WTC11 (cell line): Measurements from ENCODE around the gene CELSR1. TPM values are rescaled to one million over a fixed set of nuclear protein-coding genes. Genes with fewer than 3 reads are reported as not detected.

Experiments
- ATAC-seq: fragments of 200-7000 bp; cut with Tn5 transposase; 2 replicates; pipeline ENCODE4 v1.10.0; 2021; ENCODE audit warnings: mild to moderate bottlenecking, moderate library complexity
- CTCF ChIA-PET: fragments of 300-600 bp; sonication (Branson Sonifier 250); formaldehyde crosslinking; loops from one replicate; lab custom pipeline; 2021; ENCODE audit warnings: antibody characterized with exemption; lab: Charles Lee
- POLR2A ChIA-PET: fragments of 350-600 bp; sonication (Branson Sonifier 250); formaldehyde crosslinking; loops from one replicate; lab custom pipeline; 2021; ENCODE audit warnings: antibody characterized with exemption; lab: Charles Lee
- DNase-seq: peaks from one replicate; pipeline ENCODE4 v3.0.0; 2021; ENCODE audit warnings: low spot score
- H3K27ac Mint-ChIP-seq: 2 replicates; pipeline ENCODE4 v1.8.0; 2021; ENCODE audit warnings: mixed read lengths
- H3K27me3 Mint-ChIP-seq: 2 replicates; pipeline ENCODE4 v1.8.0; 2021; ENCODE audit warnings: low read depth, mild to moderate bottlenecking, moderate library complexity, mixed read lengths
- H3K36me3 Mint-ChIP-seq: 2 replicates; pipeline ENCODE4 v1.8.0; 2021; ENCODE audit warnings: mixed read lengths
- H3K4me1 Mint-ChIP-seq: 2 replicates; pipeline ENCODE4 v1.8.0; 2022; ENCODE audit warnings: mixed read lengths
- H3K4me3 Mint-ChIP-seq: 2 replicates; pipeline ENCODE4 v1.8.0; 2021; ENCODE audit warnings: mild to moderate bottlenecking, moderate library complexity, mixed read lengths
- H3K9me3 Mint-ChIP-seq: 2 replicates; pipeline ENCODE4 v1.8.0; 2021; ENCODE audit warnings: mixed read lengths
- ETV6 ChIP-seq: sonication (generic); formaldehyde crosslinking; IDR thresholded peaks from 2 replicates; pipeline ENCODE4 v1.8.1; 2022; ENCODE audit warnings: mild to moderate bottlenecking, missing genetic modification reagents
- FOXK1 ChIP-seq: sonication (generic); formaldehyde crosslinking; IDR thresholded peaks from 2 replicates; pipeline ENCODE4 v1.8.0; 2022; ENCODE audit warnings: mild to moderate bottlenecking, moderate library complexity, missing genetic modification reagents
- MAX ChIP-seq: sonication (generic); formaldehyde crosslinking; IDR thresholded peaks from 2 replicates; pipeline ENCODE4 v1.8.0; 2022; ENCODE audit warnings: mild to moderate bottlenecking, missing genetic modification reagents
- MYBL2 ChIP-seq: sonication (generic); formaldehyde crosslinking; IDR thresholded peaks from 2 replicates; pipeline ENCODE4 v1.8.1; 2023; ENCODE audit warnings: mild to moderate bottlenecking, moderate library complexity, missing genetic modification reagents
- NFYB ChIP-seq: sonication (generic); formaldehyde crosslinking; conservative IDR thresholded peaks from 2 replicates; pipeline ENCODE4 v1.8.0; 2022; ENCODE audit warnings: low read depth, missing genetic modification reagents
- PRDM15 ChIP-seq: sonication (generic); formaldehyde crosslinking; IDR thresholded peaks from 2 replicates; pipeline ENCODE4 v1.8.0; 2022; ENCODE audit warnings: missing genetic modification reagents
- ZNF232 ChIP-seq: sonication (generic); formaldehyde crosslinking; IDR thresholded peaks from 2 replicates; pipeline ENCODE4 v1.8.0; 2022; ENCODE audit warnings: mild to moderate bottlenecking, missing genetic modification reagents
- ZNF512 ChIP-seq: sonication (generic); formaldehyde crosslinking; IDR thresholded peaks from 2 replicates; pipeline ENCODE4 v1.8.1; 2022; ENCODE audit warnings: missing genetic modification reagents, borderline replicate concordance
- total RNA-seq: library from RNA; stranded (reverse); gene quantifications from 3 replicates; pipeline ENCODE4 v1.2.3, GENCODE V29; 2021
- TF ChIP-seq, protein P1 (sequence below): sonication (generic); formaldehyde crosslinking; IDR thresholded peaks from 2 replicates; pipeline ENCODE4 v1.8.1; 2023; ENCODE audit warnings: mild to moderate bottlenecking, missing genetic modification reagents, moderate library complexity
- TF ChIP-seq, protein P2 (sequence below): fragments of 250-450 bp; sonication (Bioruptor Pico); IDR thresholded peaks from 2 replicates; pipeline ENCODE4 v1.9.0; 2021; ENCODE audit warnings: mild to moderate bottlenecking
- TF ChIP-seq, protein P3 (sequence below): sonication (generic); formaldehyde crosslinking; IDR thresholded peaks from 2 replicates; pipeline ENCODE4 v1.8.0; 2022; ENCODE audit warnings: mild to moderate bottlenecking, missing genetic modification reagents

Gene CELSR1
- total RNA-seq, 1 experiment from 2014 or later, result 16.8 TPM

DNA sequence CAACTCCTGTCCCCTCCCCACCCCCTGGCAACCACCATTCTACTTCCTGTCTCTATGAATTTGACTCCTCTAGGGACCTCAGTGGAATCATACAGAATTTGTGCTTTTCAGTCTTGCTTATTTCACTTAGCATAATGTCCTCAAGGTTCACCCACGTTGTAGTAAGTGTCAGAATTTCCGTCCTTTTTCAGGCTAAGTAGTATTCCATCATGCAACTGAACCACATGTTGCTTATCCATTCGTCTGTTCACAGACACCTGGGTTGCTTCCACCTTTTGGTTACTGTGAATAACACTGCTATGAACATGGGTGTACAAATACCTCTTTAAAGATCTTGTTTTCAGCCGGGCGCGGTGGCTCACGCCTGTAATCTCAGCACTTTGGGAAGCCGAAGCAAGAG lies 16.5 kb downstream of the CELSR1 start:
- TF ChIP-seq ZNF232 (CRISPR knock-in tag), result no peak
- no peak for TF ChIP-seq ZNF512 (CRISPR knock-in tag)
- TF ChIP-seq NFYB (CRISPR knock-in tag), result no peak
- no peak for TF ChIP-seq MYBL2 (CRISPR knock-in tag)
- no peak for TF ChIP-seq PRDM15 (CRISPR knock-in tag)
- no peak for DNase-seq
- H3K4me3 Mint-ChIP-seq, result no peak overlapping the region
- no peaks in the 10 kb centered on the region for H3K27me3 Mint-ChIP-seq
- no peak for ATAC-seq
- 0 out of 2 replicates have a peak, but pooled peaks cover 7% of the 10 kb centered on the region for H3K4me1 Mint-ChIP-seq
- POLR2A ChIA-PET, result no interaction called here
- H3K36me3 Mint-ChIP-seq, result no peaks in the 10 kb centered on the region
- H3K27ac Mint-ChIP-seq, result no peak overlapping the region
- H3K9me3 Mint-ChIP-seq, result no peaks in the 10 kb centered on the region
- CTCF ChIA-PET, result no interaction called here

DNA sequence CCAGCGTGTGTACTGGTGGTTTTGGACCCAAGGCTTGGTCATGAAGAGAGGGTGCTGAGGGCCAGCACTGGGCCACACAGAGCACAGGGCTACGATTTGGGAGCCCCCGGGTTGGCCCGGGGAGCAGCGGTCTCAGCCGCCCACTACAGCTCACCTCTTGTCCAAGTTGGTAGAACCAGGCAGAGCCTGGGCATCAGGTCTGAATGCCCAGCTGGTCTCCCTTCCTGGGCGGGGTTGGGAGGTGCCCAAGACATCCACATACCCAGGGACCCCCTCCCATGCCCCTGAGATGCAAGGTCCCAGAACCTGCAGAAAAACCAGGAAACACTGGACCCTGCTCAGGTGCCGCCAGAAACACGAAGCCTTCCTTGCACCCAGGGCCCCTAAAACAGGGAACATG lies 18.0 kb downstream of the CELSR1 start:
- ChIA-PET CTCF (no interaction called here), POLR2A (no interaction called here)
- peak overlapping the region; percentile 61 for H3K27ac Mint-ChIP-seq
- H3K27me3 Mint-ChIP-seq, result no peaks in the 10 kb centered on the region
- ATAC-seq, result no peak
- H3K9me3 Mint-ChIP-seq, result no peaks in the 10 kb centered on the region
- no peak overlapping the region for H3K4me3 Mint-ChIP-seq
- H3K36me3 Mint-ChIP-seq, result no peaks in the 10 kb centered on the region
- H3K4me1 Mint-ChIP-seq, result peaks cover 13% of the 10 kb centered on the region
- TF ChIP-seq, protein P1, sequence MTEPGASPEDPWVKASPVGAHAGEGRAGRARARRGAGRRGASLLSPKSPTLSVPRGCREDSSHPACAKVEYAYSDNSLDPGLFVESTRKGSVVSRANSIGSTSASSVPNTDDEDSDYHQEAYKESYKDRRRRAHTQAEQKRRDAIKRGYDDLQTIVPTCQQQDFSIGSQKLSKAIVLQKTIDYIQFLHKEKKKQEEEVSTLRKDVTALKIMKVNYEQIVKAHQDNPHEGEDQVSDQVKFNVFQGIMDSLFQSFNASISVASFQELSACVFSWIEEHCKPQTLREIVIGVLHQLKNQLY (CRISPR knock-in tag), result no peak
- no peak for TF ChIP-seq MAX (CRISPR knock-in tag)
- TF ChIP-seq, protein P2, sequence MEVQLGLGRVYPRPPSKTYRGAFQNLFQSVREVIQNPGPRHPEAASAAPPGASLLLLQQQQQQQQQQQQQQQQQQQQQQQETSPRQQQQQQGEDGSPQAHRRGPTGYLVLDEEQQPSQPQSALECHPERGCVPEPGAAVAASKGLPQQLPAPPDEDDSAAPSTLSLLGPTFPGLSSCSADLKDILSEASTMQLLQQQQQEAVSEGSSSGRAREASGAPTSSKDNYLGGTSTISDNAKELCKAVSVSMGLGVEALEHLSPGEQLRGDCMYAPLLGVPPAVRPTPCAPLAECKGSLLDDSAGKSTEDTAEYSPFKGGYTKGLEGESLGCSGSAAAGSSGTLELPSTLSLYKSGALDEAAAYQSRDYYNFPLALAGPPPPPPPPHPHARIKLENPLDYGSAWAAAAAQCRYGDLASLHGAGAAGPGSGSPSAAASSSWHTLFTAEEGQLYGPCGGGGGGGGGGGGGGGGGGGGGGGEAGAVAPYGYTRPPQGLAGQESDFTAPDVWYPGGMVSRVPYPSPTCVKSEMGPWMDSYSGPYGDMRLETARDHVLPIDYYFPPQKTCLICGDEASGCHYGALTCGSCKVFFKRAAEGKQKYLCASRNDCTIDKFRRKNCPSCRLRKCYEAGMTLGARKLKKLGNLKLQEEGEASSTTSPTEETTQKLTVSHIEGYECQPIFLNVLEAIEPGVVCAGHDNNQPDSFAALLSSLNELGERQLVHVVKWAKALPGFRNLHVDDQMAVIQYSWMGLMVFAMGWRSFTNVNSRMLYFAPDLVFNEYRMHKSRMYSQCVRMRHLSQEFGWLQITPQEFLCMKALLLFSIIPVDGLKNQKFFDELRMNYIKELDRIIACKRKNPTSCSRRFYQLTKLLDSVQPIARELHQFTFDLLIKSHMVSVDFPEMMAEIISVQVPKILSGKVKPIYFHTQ (CRISPR knock-in tag), result no peak
- TF ChIP-seq, protein P3, sequence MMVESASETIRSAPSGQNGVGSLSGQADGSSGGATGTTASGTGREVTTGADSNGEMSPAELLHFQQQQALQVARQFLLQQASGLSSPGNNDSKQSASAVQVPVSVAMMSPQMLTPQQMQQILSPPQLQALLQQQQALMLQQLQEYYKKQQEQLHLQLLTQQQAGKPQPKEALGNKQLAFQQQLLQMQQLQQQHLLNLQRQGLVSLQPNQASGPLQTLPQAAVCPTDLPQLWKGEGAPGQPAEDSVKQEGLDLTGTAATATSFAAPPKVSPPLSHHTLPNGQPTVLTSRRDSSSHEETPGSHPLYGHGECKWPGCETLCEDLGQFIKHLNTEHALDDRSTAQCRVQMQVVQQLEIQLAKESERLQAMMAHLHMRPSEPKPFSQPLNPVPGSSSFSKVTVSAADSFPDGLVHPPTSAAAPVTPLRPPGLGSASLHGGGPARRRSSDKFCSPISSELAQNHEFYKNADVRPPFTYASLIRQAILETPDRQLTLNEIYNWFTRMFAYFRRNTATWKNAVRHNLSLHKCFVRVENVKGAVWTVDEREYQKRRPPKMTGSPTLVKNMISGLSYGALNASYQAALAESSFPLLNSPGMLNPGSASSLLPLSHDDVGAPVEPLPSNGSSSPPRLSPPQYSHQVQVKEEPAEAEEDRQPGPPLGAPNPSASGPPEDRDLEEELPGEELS (CRISPR knock-in tag), result no peak
- no peak for TF ChIP-seq FOXK1 (CRISPR knock-in tag)
- TF ChIP-seq ETV6 (CRISPR knock-in tag), result no peak
- DNase-seq, result no peak
